ENCODE measurements around the gene PTPRK.

The PTPRK gene

DNA sequence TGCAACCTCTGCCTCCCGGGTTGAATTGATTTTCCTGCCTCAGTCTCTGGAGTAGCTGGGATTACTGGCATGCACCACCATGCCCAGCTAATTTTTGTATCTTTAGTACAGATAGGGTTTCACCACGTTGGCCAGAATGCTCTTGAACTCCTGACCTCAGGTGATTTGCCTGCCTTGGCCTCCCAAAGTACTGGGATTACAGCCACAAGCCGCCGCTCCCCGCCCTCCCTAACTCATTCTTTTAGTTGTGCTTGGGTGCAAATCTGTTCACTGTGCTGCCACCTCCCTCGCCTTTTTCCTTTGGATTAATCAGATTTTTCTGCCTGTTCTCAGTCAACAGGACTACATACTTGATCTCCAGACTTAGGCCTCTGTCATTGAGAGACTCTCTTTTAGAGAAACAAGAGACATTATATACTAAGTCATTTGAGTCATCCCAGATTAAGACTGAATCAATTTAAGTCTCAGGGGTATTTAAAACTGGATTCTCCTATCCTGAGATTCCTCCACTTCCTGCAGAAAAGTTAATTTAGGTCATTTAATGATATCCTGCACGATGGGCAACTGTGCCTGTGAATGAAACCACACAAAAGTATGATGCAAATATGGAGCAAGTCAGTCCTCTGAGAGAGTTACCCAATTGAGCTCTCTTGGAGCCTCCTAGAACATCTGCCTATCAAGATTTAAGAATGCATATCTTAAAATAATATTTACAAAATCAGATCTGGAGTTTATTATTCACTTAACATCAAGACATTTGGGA, 483.4 kb downstream of the PTPRK start:
- no peak overlapping the region for H3K27ac ChIP-seq
- TF ChIP-seq, protein P1, sequence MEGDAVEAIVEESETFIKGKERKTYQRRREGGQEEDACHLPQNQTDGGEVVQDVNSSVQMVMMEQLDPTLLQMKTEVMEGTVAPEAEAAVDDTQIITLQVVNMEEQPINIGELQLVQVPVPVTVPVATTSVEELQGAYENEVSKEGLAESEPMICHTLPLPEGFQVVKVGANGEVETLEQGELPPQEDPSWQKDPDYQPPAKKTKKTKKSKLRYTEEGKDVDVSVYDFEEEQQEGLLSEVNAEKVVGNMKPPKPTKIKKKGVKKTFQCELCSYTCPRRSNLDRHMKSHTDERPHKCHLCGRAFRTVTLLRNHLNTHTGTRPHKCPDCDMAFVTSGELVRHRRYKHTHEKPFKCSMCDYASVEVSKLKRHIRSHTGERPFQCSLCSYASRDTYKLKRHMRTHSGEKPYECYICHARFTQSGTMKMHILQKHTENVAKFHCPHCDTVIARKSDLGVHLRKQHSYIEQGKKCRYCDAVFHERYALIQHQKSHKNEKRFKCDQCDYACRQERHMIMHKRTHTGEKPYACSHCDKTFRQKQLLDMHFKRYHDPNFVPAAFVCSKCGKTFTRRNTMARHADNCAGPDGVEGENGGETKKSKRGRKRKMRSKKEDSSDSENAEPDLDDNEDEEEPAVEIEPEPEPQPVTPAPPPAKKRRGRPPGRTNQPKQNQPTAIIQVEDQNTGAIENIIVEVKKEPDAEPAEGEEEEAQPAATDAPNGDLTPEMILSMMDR (IDR thresholded peaks at IDR 0.05): no peak
- TF ChIP-seq ZFX (IDR thresholded peaks at IDR 0.05; ENCODE audit: borderline replicate concordance): no peak

DNA sequence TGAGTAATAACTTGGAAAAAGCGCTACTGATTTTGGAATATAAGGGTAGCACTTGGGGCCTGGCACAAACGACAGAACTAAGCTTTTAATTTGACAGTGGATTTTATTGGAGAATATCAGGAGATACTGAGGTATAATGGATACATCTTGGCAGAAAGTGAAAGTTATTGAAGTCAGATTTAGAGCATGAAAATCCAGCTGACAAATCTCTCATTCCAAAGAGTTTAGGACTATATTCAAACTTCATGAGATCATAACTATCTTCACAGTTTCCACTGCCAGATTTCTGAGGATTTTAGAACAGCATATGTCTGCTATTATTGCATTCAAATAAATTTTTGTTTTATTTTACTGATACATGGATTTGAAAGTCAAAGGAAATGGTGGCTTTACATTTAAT, 487.2 kb downstream of the PTPRK start:
- TF ChIP-seq, protein P1 (IDR thresholded peaks at IDR 0.05): no peak
- TF ChIP-seq ZFX (IDR thresholded peaks at IDR 0.05; ENCODE audit: borderline replicate concordance): no peak

DNA sequence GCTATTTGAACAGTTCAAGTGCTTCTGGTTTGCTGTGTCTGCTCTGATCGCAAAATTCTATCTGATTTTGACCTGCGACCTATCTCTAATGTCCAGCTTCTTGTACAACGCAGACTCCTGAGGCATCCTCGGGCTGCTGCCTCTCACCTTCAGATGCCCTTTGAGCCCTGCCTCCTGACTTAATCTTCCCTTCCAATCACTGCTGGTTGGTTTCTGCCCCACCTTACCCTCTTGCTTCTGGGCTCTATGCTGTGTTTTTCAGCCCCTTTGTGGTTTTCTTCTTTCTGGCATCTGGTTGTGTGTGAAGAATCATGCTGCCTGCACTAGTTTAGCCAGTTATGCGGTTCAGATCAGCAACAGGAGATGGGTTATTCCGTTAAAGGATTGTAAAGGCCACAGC, 488.4 kb downstream of the PTPRK start:
- TF ChIP-seq ZFX (IDR thresholded peaks at IDR 0.05; ENCODE audit: borderline replicate concordance): no peak
- TF ChIP-seq, protein P1 (IDR thresholded peaks at IDR 0.05): no peak
- no peak overlapping the region for H3K27ac ChIP-seq

More for the DNA sequence above, 487.2 kb downstream of the PTPRK start:
- H3K27ac ChIP-seq: no peak overlapping the region

DNA sequence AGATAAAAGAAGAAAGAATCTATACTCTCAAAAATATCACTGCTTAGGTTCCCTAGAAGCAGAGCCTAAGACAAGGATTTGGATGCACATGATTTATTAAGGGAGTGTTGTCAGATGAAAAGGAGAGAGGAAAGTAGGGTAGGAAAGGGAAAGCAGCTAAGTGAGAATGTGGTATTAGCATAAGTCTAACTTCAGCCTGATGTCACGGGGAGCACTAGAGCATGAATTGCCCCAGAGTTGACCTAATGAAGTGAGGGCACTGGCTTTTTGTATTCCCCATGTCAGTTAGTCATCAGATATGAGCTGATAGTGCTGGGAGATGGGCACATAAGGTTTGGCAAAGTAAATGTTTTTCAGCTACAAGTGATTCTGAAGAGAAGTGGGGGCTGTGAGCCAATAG, 490.6 kb downstream of the PTPRK start:
- no peak for TF ChIP-seq ZFX (IDR thresholded peaks at IDR 0.05; ENCODE audit: borderline replicate concordance)
- TF ChIP-seq, protein P1 (IDR thresholded peaks at IDR 0.05): no peak

DNA sequence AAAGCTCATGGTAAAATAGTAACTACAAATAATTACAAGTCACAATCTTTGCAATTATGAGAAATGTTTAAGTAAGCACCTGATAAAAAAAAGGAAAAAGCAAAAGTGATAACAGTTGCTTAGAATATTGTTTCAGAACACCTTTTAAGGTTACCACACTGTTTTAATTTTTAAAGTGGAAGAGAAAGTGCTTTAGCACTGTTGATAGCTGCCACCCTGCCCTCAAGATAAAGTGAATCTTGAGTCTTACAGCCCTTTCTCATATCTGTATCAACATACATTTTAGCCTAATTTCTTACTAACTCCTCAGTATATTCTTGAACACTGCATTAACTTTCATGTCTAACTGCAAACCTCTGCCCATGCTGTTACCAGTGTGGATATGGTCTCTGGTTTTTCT, 492.2 kb downstream of the PTPRK start:
- no peak overlapping the region for H3K27ac ChIP-seq
- TF ChIP-seq, protein P1 (IDR thresholded peaks at IDR 0.05): no peak
- no peak for TF ChIP-seq ZFX (IDR thresholded peaks at IDR 0.05; ENCODE audit: borderline replicate concordance)

More for the DNA sequence above, 490.6 kb downstream of the PTPRK start:
- H3K27ac ChIP-seq: no peak overlapping the region

DNA sequence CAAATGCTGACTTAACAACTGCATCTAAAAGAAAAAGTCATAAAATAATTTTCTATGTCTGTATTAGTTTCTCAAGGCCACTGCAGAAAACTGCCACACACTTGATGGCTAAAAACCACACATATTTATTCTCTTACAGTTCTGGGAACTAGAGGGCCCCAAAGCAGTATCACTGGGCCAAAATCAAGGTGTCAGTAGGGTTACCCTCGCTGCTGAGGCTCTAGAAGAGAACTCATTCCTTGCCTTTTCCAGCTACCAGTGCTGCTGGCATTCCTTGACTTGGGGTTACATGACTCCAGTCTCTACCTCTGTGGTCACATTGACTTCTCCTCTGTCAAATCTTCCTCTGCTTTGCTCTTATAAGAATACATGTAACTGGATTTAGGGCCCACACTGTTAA, 494.9 kb downstream of the PTPRK start:
- H3K27ac ChIP-seq: no peak overlapping the region
- TF ChIP-seq, protein P1 (IDR thresholded peaks at IDR 0.05): no peak
- TF ChIP-seq ZFX (IDR thresholded peaks at IDR 0.05; ENCODE audit: borderline replicate concordance): no peak

DNA sequence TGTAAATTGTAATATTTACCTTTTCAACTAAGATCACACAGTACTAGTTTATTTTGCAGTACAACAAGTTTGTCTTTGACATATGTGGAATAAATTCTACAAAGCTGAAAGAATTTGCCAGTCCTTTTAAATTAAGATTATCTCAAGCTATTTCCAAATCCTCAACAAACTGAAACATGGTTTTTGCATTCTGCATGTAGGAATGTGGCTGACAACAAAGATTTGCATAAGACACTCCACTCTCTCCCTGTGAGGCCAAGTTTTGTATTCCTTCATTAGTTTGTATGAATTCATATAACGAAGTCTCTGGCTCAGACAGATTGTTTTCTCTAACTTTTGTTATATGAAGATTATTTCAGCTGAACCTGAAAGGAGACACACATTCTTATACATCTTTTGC, 495.4 kb downstream of the PTPRK start:
- TF ChIP-seq, protein P1 (IDR thresholded peaks at IDR 0.05): no peak
- no peak for TF ChIP-seq ZFX (IDR thresholded peaks at IDR 0.05; ENCODE audit: borderline replicate concordance)

More for the DNA sequence above, 495.4 kb downstream of the PTPRK start:
- no peak overlapping the region for H3K27ac ChIP-seq

All from 22Rv1 (cell line).